ENCODE measurements around the gene RNF133. TPM values are rescaled to one million over a fixed set of nuclear protein-coding genes. Genes with fewer than 3 reads are reported as not detected.
"Not testable (repeated sequence)": the region's sequence is repeated elsewhere in the genome, so short reads cannot be mapped to it uniquely, and the experiment has no call there.

The RNF133 gene
- polyA plus RNA-seq, 2 donors = not detected

DNA sequence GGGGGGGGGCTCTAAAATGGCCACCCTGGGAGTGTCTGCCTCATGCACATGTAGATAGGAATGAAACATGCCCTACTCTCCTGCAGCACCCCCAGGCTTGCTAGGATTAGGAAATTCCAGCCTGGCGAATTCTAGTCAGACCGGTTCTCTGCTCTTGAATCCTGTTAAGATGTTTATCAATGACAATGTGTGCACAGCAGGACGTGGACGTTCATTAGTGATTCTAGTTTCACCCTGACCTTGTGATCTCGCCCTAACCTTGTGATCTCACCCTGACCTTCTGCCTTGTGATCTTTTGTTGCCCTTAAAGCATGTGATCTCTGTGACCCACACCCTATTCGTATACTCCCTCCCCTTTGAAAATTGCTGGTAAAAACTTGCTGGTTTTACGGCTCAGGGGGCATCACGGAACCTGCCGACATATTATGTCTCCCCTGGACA lies 19.6 kb downstream of the RNF133 start:
- not testable (repeated sequence) for H3K36me3 ChIP-seq (ENCODE audit: control insufficient read depth in 2 of 2, insufficient read depth in 2 of 2, low read length in 1 of 2); H3K4me1 ChIP-seq (ENCODE audit: control insufficient read depth in 2 of 2, insufficient read depth in 2 of 2, low read length in 1 of 2); H3K27me3 ChIP-seq (ENCODE audit: control insufficient read depth in 1 of 2, insufficient read depth in 2 of 2, low read length in 2 of 2); H3K4me3 ChIP-seq (ENCODE audit: low read depth in 1 of 2, low read length in 2 of 2); H3K9me3 ChIP-seq (ENCODE audit: control insufficient read depth in 2 of 2, insufficient read depth in 1 of 2, low read depth in 1 of 2, low read length in 1 of 2); H3K27ac ChIP-seq (ENCODE audit: low read depth in 2 of 2, low read length in 1 of 2)
- 52 to 66% methylated on average over 9 of the region's 9 CpGs for WGBS, 2 donors

DNA sequence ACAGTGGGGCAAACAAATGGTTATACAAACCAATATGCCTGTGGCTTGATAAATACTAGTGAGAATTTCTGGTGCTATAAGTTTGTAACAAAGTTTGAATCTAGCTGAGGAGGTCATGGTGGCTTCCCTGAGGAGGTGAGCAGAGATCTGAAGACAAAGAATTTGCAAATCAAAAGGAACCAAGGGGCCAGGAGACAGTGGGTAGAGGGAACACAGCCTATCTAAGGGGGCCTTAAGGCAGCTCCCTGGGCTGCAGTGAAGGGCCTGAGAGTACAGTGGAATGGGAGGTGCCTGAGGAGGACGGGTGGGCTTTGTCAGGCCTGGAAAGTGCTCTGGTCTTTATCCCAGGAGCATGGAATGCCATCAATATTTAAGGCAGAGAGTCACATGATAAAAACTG lies 21.8 kb downstream of the RNF133 start:
- H3K4me1 ChIP-seq (ENCODE audit: control insufficient read depth in 2 of 2, insufficient read depth in 2 of 2, low read length in 1 of 2) = no peaks in the 10 kb centered on the region
- no peaks in the 10 kb centered on the region for H3K36me3 ChIP-seq (ENCODE audit: control insufficient read depth in 2 of 2, insufficient read depth in 2 of 2, low read length in 1 of 2)
- no peaks in the 10 kb centered on the region for H3K9me3 ChIP-seq (ENCODE audit: control insufficient read depth in 2 of 2, insufficient read depth in 1 of 2, low read depth in 1 of 2, low read length in 1 of 2)
- H3K27ac ChIP-seq (ENCODE audit: low read depth in 2 of 2, low read length in 1 of 2) = no peak overlapping the region
- WGBS, 2 donors = 55 to 61% methylated on average over 1 of the region's 1 CpG
- no peaks in the 10 kb centered on the region for H3K27me3 ChIP-seq (ENCODE audit: control insufficient read depth in 1 of 2, insufficient read depth in 2 of 2, low read length in 2 of 2)
- H3K4me3 ChIP-seq (ENCODE audit: low read depth in 1 of 2, low read length in 2 of 2) = no peak overlapping the region

DNA sequence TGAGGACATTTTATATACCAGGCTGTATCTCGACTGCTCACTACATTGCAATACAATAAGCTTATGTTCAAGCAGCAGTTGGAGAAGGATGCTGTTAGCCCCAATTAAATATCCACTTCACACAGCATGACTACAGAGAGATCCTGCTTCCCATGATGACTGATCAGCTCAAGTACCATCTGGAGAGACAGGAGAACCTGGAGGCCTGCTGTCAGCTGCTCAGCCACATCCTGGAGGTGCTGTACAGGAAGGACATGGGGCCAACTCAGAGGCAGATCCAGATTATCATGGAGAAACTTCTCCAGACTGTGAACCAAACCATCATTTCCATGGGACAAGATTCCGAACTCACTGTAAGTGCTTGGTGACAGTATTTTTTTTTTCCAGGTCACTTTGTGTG lies 22.5 kb downstream of the RNF133 start:
- Histone ChIP-seq H3K4me1 (ENCODE audit: control insufficient read depth in 2 of 2, insufficient read depth in 2 of 2, low read length in 1 of 2) (no peaks in the 10 kb centered on the region), H3K4me3 (ENCODE audit: low read depth in 1 of 2, low read length in 2 of 2) (no peak overlapping the region), H3K36me3 (ENCODE audit: control insufficient read depth in 2 of 2, insufficient read depth in 2 of 2, low read length in 1 of 2) (no peaks in the 10 kb centered on the region), H3K27ac (ENCODE audit: low read depth in 2 of 2, low read length in 1 of 2) (no peak overlapping the region), H3K9me3 (ENCODE audit: control insufficient read depth in 2 of 2, insufficient read depth in 1 of 2, low read depth in 1 of 2, low read length in 1 of 2) (no peaks in the 10 kb centered on the region), H3K27me3 (ENCODE audit: control insufficient read depth in 1 of 2, insufficient read depth in 2 of 2, low read length in 2 of 2) (no peaks in the 10 kb centered on the region)
- WGBS, 2 donors = 77% methylated on average over 2 of the region's 2 CpGs

DNA sequence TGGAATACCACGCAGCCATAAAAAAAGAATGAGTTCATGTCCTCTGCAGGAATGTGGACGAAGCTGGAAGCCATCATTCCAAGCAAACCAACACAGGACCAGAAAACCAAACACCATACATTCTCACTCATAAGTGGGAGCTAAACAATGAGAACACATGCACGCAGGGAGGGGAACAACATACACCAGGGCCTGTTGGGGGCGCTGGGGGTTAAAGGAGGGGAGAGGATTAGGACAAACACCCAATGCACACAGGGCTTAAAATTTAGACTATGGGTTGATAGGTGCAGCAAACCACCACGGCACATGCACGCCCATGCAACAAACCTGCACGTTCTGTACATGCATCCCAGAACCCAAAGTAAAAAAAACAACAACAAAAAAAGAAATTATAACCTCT lies 23.3 kb downstream of the RNF133 start:
- 88 to 93% methylated on average over 7 of the region's 7 CpGs for WGBS, 2 donors
- H3K4me3 ChIP-seq (ENCODE audit: low read depth in 1 of 2, low read length in 2 of 2) = no peak overlapping the region
- H3K36me3 ChIP-seq (ENCODE audit: control insufficient read depth in 2 of 2, insufficient read depth in 2 of 2, low read length in 1 of 2) = no peaks in the 10 kb centered on the region
- H3K4me1 ChIP-seq (ENCODE audit: control insufficient read depth in 2 of 2, insufficient read depth in 2 of 2, low read length in 1 of 2) = no peaks in the 10 kb centered on the region
- no peak overlapping the region for H3K27ac ChIP-seq (ENCODE audit: low read depth in 2 of 2, low read length in 1 of 2)
- no peaks in the 10 kb centered on the region for H3K9me3 ChIP-seq (ENCODE audit: control insufficient read depth in 2 of 2, insufficient read depth in 1 of 2, low read depth in 1 of 2, low read length in 1 of 2)
- no peaks in the 10 kb centered on the region for H3K27me3 ChIP-seq (ENCODE audit: control insufficient read depth in 1 of 2, insufficient read depth in 2 of 2, low read length in 2 of 2)

DNA sequence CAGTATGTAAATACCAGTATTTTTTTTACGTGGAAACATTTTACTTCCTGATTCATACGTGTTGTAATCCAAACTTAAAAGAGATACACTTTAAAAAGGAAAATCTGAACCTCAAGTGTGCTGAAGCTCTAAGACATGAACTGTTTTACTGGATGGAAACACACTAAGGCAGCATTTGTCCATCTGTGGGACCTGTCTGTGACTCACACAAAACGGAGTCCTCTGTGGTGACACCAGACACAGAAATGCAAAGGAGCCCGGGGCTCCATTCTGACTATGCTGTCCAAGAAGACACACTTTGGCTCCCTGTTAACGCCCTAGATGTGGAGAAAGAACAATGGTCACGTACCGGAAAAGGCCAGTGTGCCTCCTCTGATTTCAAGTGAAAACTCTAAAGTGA lies 23.9 kb downstream of the RNF133 start:
- H3K36me3 ChIP-seq (ENCODE audit: control insufficient read depth in 2 of 2, insufficient read depth in 2 of 2, low read length in 1 of 2) = no peaks in the 10 kb centered on the region
- no peaks in the 10 kb centered on the region for H3K9me3 ChIP-seq (ENCODE audit: control insufficient read depth in 2 of 2, insufficient read depth in 1 of 2, low read depth in 1 of 2, low read length in 1 of 2)
- H3K27me3 ChIP-seq (ENCODE audit: control insufficient read depth in 1 of 2, insufficient read depth in 2 of 2, low read length in 2 of 2) = no peaks in the 10 kb centered on the region
- no peak overlapping the region for H3K27ac ChIP-seq (ENCODE audit: low read depth in 2 of 2, low read length in 1 of 2)
- H3K4me1 ChIP-seq (ENCODE audit: control insufficient read depth in 2 of 2, insufficient read depth in 2 of 2, low read length in 1 of 2) = no peaks in the 10 kb centered on the region
- WGBS, 2 donors = 51 to 63% methylated on average over 7 of the region's 7 CpGs
- H3K4me3 ChIP-seq (ENCODE audit: low read depth in 1 of 2, low read length in 2 of 2) = no peak overlapping the region

DNA sequence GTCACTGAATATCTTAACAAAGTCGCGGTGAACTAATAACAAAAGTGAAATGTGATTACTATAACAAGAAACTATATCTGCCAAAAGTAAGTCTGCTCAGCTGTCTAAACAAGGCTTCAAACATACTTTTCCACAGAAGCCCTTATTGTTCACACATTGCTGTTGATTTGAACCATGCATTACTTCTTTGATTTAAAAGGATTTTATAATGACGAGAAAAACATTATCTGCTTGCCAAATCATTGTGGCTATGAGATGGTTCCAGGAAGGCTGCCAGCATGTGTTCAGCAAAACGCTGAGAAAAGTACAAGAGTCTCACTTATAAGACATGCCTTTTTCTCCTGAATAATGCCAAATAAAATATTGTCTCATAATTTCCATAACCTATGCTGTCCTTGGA lies 24.4 kb downstream of the RNF133 start:
- Histone ChIP-seq H3K4me3 (ENCODE audit: low read depth in 1 of 2, low read length in 2 of 2) (no peak overlapping the region), H3K4me1 (ENCODE audit: control insufficient read depth in 2 of 2, insufficient read depth in 2 of 2, low read length in 1 of 2) (no peaks in the 10 kb centered on the region), H3K27ac (ENCODE audit: low read depth in 2 of 2, low read length in 1 of 2) (no peak overlapping the region), H3K9me3 (ENCODE audit: control insufficient read depth in 2 of 2, insufficient read depth in 1 of 2, low read depth in 1 of 2, low read length in 1 of 2) (no peaks in the 10 kb centered on the region), H3K36me3 (ENCODE audit: control insufficient read depth in 2 of 2, insufficient read depth in 2 of 2, low read length in 1 of 2) (no peaks in the 10 kb centered on the region), H3K27me3 (ENCODE audit: control insufficient read depth in 1 of 2, insufficient read depth in 2 of 2, low read length in 2 of 2) (no peaks in the 10 kb centered on the region)
- 18 to 19% methylated on average over 4 of the region's 4 CpGs for WGBS, 2 donors

DNA sequence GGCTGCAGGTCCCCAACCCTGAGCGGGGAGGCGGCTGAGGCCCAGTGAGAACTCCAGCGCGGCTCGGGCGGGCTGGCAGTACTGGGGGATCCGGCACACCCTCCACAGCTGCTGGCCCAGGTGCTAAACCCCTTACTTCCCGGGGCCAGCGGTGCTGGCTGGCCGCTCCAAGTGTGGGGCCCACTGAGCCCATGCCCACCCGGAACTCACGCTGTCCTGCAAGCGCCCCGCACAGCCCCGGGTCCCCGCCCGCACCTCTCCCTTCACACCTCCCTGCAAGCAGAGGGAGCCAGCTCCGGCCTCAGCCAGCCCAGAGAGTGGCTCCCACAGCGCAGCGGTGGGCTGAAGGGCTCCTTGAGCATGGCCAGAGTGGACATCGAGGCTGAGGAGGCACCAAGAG lies 25.0 kb downstream of the RNF133 start:
- Histone ChIP-seq H3K9me3 (ENCODE audit: control insufficient read depth in 2 of 2, insufficient read depth in 1 of 2, low read depth in 1 of 2, low read length in 1 of 2) (no peaks in the 10 kb centered on the region), H3K27me3 (ENCODE audit: control insufficient read depth in 1 of 2, insufficient read depth in 2 of 2, low read length in 2 of 2) (no peaks in the 10 kb centered on the region), H3K4me1 (ENCODE audit: control insufficient read depth in 2 of 2, insufficient read depth in 2 of 2, low read length in 1 of 2) (no peaks in the 10 kb centered on the region), H3K4me3 (ENCODE audit: low read depth in 1 of 2, low read length in 2 of 2) (no peak overlapping the region), H3K36me3 (ENCODE audit: control insufficient read depth in 2 of 2, insufficient read depth in 2 of 2, low read length in 1 of 2) (no peaks in the 10 kb centered on the region), H3K27ac (ENCODE audit: low read depth in 2 of 2, low read length in 1 of 2) (no peak overlapping the region)
- WGBS, 2 donors = 91 to 95% methylated on average over 16 to 21 of the region's 21 CpGs

DNA sequence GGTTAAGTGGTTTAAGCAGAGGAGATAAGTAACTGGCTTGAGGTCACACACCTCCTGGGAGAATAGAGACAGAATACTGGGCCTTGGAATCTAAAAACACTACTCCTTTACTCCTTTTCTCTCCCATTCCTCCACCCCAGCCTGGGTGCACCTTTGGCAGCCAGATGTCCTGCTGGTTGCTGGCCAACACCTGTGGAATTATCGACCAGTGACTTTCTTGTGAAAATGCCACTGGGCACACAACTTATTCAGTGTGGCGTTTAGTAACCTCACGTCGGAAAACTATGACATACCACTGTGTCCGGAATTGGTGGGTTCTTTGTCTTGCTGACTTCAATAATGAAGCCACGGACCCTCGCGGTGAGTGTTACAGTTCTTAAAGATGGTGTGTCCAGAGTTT lies 26.4 kb downstream of the RNF133 start:
- H3K9me3 ChIP-seq (ENCODE audit: control insufficient read depth in 2 of 2, insufficient read depth in 1 of 2, low read depth in 1 of 2, low read length in 1 of 2) = no peaks in the 10 kb centered on the region
- no peak overlapping the region for H3K27ac ChIP-seq (ENCODE audit: low read depth in 2 of 2, low read length in 1 of 2)
- H3K27me3 ChIP-seq (ENCODE audit: control insufficient read depth in 1 of 2, insufficient read depth in 2 of 2, low read length in 2 of 2) = no peaks in the 10 kb centered on the region
- 88 to 94% methylated on average over 8 of the region's 8 CpGs for WGBS, 2 donors
- H3K36me3 ChIP-seq (ENCODE audit: control insufficient read depth in 2 of 2, insufficient read depth in 2 of 2, low read length in 1 of 2) = no peaks in the 10 kb centered on the region
- no peak overlapping the region for H3K4me3 ChIP-seq (ENCODE audit: low read depth in 1 of 2, low read length in 2 of 2)
- no peaks in the 10 kb centered on the region for H3K4me1 ChIP-seq (ENCODE audit: control insufficient read depth in 2 of 2, insufficient read depth in 2 of 2, low read length in 1 of 2)

DNA sequence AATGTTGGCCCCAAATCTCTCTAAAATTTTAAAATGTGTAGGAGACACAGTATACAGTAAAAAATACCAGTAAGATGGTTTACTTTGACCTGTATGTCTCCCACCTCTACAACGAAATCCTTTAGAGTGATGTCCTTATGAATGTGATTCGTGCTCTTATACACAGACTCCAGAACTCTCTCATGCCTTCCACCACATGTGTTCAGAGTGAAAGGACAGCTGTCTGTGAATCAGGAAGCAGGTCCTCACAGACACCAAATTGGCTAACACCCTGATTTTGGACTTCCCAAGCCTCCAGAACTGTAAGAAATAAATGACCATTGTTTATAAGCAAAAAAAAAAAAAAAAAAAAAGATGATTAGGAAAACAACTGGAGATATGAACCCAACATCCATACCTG lies 35.2 kb downstream of the RNF133 start:
- H3K27me3 ChIP-seq (ENCODE audit: control insufficient read depth in 1 of 2, insufficient read depth in 2 of 2, low read length in 2 of 2) = no peaks in the 10 kb centered on the region
- WGBS, 2 donors = 83 to 92% methylated on average over 2 of the region's 2 CpGs

DNA sequence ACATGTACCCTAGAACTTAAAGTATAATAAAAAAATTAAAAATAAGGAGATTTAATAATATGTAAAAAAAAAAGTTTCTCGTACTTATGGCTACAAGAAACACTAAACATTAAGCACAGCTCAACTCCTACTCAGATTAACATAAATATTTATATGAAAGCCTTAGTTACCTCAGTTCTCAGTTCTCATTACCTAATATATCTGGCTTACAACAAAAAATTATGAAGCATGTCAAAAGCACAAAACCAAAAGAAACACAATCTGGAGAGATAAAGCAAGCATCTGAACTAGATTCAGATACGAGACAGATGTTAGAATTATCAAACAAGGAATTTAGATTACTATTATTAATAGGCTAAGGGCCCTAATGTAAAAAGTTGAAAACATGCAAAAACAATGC lies 40.1 kb downstream of the RNF133 start:
- Histone ChIP-seq H3K4me1 (ENCODE audit: control insufficient read depth in 2 of 2, insufficient read depth in 2 of 2, low read length in 1 of 2) (no peaks in the 10 kb centered on the region), H3K27ac (ENCODE audit: low read depth in 2 of 2, low read length in 1 of 2) (no peak overlapping the region), H3K36me3 (ENCODE audit: control insufficient read depth in 2 of 2, insufficient read depth in 2 of 2, low read length in 1 of 2) (no peaks in the 10 kb centered on the region), H3K4me3 (ENCODE audit: low read depth in 1 of 2, low read length in 2 of 2) (no peak overlapping the region), H3K9me3 (ENCODE audit: control insufficient read depth in 2 of 2, insufficient read depth in 1 of 2, low read depth in 1 of 2, low read length in 1 of 2) (no peaks in the 10 kb centered on the region), H3K27me3 (ENCODE audit: control insufficient read depth in 1 of 2, insufficient read depth in 2 of 2, low read length in 2 of 2) (no peaks in the 10 kb centered on the region)
- 70 to 72% methylated on average over 2 of the region's 2 CpGs for whole genome bisulfite sequencing, 2 donors

More for the DNA sequence above, 35.2 kb downstream of the RNF133 start:
- no peaks in the 10 kb centered on the region for H3K4me1 ChIP-seq (ENCODE audit: control insufficient read depth in 2 of 2, insufficient read depth in 2 of 2, low read length in 1 of 2)
- H3K36me3 ChIP-seq (ENCODE audit: control insufficient read depth in 2 of 2, insufficient read depth in 2 of 2, low read length in 1 of 2) = no peaks in the 10 kb centered on the region
- no peaks in the 10 kb centered on the region for H3K9me3 ChIP-seq (ENCODE audit: control insufficient read depth in 2 of 2, insufficient read depth in 1 of 2, low read depth in 1 of 2, low read length in 1 of 2)
- H3K27ac ChIP-seq (ENCODE audit: low read depth in 2 of 2, low read length in 1 of 2) = no peak overlapping the region
- H3K4me3 ChIP-seq (ENCODE audit: low read depth in 1 of 2, low read length in 2 of 2) = no peak overlapping the region

Measured in esophagus (tissue), 2 donors.